GM19025 (cell line): ENCODE measurements around the gene WLS.
"Not testable (repeated sequence)": the region's sequence is repeated elsewhere in the genome, so short reads cannot be mapped to it uniquely, and the experiment has no call there.

ENCODE experiments used
- ATAC-seq: cut with Tn5 transposase; IDR thresholded peaks from one replicate; pipeline ENCODE4 v1.9.1; 2021; ENCODE audit warnings: mild to moderate bottlenecking, low read depth, moderate library complexity; ENCODE audit not compliant: unreplicated experiment

The WLS gene

DNA sequence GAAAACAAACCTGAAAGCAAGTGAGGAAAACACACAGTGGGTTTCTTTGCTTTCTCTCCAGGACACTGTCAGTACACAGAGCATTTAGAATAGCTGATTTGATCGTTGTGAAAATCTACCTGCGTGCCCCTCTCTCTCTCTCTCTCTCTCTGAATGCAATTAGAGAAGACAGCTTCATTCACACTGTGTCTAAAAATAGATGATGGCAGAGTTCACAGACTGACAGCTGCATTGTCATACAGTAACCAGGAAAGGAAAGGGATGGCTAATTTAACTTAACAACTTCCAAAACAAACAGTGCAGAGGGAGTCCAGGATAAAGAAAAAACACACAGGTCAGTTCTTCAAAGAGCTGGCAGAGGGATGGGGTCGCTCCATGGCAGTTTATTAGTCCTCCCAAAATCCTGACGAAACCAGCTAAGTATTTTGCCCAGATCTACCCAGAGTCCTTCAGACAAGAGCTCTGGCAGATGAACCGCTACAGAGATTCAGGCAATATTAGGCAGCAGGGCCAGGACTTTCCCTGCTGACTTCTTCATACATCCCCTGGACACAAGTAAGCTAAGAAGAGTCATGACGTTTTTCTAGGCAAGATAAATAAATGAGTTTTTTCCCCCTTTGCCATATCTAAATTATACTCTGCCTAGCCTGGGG is 58.9 kb downstream of the WLS start:
- no peak for ATAC-seq

DNA sequence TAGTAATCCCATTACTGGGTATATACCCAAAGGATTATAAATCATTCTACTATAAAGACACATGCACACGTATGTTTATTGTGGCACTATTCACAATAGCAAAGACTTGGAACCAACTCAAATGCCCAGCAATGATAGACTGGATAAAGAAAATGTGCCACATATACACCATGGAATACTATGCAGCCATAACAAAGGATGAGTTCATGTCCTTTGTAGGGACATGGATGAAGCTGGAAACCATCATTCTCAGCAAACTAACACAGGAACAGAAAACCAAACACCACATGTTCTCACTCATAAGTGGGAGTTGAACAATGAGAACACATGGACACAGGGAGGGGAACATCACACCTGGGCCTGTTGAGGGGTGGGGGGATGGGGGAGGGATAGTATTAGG is 60.5 kb downstream of the WLS start:
- ATAC-seq = not testable (repeated sequence)

DNA sequence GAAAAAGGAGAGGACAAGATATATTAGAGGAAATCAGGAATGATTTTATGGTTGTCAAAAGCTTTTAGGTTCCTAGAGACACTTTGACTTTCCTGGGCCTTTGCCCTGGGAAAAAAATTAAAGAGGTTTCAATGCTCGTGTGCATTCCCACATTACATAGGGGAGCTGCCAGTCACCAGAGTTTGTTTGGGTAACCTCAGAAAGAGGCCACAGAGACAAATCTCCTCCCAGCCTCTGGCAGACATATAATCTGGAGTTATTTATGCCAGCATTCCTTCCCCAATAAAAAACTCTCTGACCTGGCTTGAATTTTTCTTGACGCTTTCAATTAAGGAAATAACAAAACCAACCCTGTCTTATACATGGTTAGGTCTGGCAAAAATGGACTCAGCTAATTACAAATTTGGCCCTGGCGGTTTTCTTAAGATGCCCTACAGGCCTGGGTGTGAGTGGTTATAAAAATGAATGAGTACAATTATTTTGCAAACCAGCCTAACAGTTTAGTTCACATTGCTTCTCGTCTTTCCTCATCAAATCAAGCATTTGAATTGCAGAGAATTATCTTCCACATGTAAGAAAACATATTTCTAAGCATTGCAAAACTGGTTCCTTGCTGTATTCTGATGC is 63.7 kb downstream of the WLS start:
- ATAC-seq = no peak

DNA sequence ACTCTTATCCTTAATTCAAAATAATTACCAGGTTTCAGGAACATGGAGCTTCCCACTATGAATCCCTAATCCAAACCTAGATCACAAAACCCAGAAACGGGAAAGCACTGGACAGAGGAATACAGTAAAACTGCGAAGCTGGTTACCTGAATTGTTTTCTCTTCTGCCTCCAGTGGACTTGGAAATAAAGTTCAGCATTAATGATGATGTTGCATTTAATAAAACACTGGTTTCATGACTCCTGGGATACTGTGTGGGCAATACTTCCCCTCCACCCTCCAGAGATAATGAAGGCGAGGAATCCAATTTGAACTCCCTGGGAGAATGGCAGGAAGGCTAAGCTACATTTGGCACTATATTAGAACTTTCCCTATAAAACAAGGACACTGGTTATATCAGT is 65.1 kb downstream of the WLS start:
- ATAC-seq = no peak

DNA sequence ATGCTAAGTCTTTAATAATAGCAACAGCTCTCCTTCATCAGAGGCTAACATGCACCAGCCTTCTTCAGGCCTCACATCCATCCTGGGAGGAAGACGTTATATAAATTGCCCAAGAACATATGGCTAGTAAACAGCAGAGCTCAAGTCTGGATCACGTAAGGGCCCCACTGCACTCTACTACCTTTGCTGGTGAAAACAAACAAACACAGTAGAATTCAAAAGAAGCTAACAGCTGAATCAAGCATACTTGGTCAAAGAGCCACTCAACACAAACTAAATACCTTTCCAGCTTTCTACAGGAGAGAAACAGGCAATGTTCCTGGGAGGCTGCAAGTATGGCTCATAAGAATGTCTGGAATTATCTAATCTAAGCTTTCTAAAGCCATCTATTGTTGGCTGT is 66.0 kb downstream of the WLS start:
- ATAC-seq = no peak

DNA sequence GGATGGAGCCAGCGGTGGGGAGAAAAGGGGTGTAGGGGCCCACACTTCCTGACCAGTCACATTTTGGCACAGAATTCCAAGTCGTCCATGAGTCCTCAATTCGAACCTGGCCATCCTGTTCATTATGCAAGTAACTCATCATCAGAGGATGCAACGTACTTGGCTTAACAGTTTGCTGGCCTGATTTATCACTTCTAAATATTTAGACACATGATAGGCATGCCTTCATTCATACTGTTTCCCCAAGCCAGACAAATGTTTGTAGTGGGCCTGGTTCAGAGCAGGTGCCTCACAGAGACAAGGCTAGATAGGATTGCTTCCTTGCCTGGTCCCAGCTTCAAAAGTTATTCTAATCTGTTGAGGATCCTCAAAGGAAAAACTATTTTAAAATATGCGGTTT is 66.7 kb downstream of the WLS start:
- no peak for ATAC-seq

DNA sequence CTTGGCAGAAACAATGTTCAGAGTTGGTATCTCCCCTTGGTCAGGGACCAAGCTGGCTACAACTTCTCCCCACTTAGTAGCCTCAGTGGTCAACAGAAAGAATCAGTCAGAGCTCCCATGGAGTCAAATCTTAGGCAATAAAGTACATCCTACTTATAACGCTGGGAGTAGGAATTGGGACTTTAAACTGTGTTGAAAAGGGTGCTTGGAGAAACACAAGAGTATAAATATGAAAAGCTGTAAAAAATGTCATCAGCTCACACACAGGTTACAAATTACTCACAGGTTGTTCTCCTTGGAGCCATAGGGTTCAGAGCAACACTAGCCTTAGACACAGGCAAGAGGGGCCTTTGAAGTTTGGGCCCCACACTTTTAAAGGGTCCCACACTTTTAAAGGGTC is 67.4 kb downstream of the WLS start:
- no peak for ATAC-seq

DNA sequence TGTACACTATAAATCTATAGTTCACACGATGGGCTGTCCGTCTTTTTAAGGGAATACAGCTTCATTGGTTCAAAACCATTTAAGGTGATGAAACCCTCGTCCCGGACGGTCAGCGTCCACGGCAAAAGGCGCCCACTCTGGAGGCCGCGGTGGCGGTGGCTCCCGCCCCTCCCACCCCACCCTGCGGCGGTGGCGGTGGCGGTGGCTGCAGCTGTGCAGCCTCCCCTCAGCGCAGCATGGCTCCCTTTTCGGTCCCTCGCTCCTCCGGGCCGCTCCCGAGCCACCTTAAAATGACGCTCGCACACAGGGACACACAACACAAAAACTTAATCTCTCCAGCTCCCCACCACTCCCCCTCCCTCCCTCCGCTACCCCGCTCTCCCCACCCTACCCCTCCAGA is 69.1 kb downstream of the WLS start:
- ATAC-seq = no peak

DNA sequence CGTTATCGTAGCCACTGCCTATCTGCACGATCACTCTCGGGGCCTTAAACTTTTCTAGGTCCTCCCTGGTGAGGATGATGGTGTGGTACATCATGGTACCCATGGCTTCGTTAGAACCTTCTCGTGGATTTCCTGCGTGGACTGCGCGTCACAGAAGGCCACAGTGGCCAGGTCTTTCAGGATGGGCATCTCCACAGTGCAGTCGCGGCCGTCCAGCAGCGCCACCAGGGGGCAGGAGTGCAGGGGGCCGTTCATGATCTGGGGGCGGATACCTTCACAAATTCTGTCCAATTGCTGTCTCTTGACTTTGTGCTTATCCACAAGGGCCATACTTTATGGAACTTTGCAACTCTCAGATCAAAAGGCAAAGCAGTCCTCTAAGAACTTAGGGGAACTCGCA is 69.6 kb downstream of the WLS start:
- no peak for ATAC-seq

DNA sequence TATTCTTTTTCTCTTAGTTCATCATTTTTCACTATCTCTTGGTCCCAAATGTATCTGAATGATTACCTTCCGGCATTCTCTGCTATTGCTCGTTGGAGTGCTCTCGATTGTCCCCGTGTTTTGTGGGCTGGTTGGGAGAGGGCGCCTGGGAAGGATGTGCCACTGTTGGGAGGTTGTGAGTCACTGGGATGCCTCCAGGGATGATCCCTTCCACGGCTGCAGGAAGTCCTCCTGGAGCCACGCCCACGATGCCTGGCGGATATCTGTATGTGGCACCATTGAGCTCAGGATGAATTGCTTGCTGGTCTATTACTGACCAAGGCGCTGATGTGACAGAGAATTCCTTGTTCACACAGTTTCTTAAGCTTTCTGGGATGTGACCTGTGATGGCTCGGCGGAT is 70.7 kb downstream of the WLS start:
- not testable (repeated sequence) for ATAC-seq

DNA sequence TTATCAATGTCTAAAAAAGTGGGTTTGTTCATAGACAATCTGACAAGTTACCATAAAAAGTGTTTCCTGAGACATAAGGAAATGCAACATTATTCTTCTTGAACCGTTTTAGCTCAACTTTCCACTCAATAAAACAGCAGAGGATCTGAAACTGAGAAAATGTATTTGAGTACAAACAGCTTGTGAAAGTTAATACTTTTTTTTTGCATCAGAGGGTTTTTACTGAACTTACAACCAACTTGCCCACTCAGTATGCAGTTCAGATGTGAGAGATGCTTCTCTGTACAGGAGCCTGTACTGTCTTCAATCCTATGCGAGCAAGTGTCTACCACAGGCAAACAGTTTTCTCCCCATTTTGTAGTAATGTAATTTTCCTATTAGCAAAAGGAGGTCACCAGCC is 71.4 kb downstream of the WLS start:
- not testable (repeated sequence) for ATAC-seq

DNA sequence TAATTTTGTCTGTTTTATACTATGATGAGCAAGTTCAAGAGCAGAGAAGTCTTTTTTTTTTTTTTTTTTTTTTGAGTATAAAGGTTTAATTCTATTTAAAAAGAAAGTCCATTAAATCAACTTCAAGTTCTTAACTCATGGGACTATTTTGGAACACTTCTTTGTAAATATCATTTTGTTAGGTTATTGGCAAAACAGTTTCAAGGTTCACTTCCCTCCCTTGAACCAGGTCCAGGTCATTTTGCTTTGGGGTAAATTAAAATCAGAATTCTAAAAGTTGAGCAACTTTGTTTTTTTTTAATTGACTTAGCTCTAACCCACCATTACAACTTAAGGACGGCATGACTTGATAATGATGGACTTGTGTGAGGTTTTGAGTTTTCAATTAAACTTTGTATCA is 72.3 kb downstream of the WLS start:
- no peak for ATAC-seq

DNA sequence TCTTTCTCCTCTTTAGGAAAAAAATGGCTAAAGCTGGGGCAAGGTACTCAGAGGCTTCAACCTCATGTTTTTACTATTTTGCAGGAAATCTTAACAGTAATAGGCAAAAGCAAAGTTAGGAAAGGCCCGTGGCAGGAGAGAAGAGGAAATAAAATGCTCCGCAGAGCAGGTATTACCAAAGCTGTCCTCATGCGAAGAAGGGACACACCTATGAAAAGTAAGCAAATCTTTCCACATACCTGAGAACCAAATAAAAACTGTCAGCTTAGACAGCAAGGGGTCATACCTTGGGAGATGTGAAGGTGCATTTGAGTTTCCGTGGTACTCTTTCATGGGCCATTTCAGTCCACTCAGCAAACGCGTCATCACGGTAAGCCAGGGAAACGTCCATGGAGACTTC is 73.5 kb downstream of the WLS start:
- ATAC-seq = no peak

DNA sequence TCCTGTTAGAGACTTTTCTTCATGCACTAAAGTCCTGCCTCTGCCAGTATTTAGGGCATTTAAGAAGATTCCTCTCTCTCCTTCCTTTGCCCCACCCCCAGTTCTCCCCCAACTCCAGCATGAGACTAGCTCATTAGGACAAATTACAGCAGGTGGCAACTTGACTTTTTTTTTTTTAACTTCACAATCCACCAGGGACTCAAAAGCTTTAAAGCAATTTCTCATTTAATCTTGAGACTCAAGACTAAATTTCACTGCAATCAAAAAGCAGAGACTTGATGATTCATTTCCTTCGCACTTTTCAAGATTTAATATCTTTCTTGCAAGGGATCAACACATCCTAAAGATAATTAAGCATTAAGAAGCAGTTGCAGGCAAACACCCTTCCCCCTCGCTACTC is 74.9 kb downstream of the WLS start:
- no peak for ATAC-seq

DNA sequence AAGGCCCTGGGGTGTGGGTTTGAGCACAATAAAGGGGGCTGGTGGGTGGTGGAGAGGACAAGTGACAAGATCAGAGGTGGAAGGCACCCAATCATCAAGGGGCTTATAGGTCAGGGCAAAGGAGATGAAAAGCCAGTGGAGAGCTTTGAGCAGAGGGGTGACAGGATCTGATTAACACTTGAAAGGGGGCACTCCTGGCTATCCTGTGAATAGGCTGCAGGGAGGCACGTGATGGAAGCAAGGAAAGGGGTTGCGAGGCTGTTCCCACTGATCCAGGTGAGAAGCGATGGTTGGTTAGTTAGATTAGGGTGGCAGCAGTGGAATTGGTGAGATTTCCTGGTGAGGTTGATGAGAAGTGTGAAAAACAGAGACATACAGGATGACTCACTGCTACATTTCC is 80.6 kb downstream of the WLS start:
- no peak for ATAC-seq

DNA sequence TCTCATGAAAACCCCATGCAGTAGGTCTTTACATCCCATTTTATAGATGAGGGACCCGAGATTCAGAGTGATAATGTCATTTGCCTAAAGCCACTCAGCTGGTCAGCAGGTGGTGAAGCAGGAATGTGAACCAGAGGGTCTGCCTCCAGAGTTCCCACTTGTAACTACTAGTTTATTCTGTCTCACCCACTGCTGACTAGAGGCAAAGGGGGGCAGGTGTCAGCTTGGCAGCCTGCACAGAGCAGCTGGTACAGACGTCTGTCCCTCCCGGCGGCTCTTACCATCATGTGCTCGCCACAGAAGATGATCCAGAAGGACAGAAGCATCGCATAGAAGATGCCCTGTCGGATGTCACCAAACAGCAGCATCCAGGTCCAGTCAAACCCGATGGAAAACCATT is 82.4 kb downstream of the WLS start:
- ATAC-seq = no peak

DNA sequence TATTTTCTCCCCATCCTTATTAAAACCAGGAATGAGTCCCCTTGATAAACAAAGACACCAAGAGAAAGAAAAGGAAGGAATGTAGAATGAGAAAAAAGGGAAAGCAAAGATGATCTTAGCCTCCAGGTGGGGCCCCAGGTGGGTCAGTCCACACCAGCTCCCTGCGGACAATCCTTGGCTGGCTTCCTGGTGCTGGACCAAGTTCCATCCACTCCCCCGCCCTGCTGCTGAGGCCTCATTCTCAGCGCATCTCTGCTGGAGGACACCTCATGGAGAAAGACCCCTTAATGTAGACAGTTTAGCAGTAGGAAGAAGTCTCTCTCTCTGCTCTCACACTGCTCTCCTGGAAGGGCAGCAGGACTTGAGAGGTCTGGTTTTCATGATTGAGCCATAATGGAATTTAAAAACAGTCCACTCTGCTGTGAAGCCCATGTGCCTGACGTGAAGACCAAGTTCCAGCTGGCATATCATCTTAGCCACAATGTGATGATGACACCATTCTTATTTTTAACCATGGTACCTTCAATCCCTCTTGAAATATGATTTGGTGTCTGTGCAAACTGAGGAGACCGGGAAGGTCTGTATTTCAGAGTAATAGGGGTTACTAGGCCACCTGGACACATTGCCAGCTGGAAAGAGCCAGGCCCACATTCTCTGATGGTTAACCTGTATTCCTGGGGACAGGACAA is 83.1 kb downstream of the WLS start:
- ATAC-seq = no peak

DNA sequence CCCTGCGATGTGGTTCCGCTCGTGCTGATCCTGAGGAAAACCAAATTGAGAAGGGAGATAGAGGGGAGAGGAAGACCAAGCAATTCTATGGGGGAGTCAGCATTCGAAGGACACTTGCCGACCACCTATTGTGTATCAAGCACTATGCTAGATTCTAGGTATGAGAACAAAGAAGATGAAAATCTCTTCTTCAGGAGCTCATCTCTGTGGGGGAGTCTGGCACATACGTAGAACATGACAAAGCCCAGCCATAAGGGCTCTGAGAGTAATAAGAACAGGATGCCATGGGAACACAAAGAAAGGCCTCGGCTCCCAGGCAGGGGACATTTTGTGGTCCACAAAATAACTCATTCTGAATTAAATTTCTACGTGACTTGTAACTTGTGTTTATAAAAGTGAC is 83.7 kb downstream of the WLS start:
- ATAC-seq = no peak

DNA sequence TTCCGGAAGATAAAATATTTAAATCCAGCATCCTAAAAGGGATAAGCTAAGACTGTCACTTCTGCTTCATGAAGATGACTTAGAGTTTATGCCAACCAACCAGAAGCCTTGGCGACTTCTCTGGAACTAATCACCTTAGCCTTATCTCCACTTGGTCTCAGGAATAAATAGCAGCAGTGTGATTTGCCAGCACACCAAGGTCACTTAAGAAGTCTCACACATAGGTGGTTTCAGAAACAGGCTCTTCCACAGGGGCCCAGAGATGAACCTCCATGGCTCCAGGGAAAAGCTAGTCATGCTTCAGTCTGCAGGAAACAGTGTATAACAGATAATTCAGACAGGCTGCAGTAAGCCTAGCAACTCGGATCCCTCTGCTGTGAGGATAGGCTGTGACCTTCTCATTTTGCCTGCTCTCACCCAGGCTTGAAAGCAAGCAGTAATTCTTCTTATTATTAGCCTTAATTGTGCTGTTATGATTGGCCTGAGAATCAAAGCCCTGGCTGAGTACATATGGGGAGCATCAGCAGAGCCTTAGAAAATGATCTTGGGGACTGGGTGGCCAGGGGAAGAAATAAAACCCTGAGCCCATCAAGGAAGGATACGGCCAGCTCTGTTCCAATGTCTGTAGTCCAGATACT is 84.7 kb downstream of the WLS start:
- ATAC-seq = no peak

DNA sequence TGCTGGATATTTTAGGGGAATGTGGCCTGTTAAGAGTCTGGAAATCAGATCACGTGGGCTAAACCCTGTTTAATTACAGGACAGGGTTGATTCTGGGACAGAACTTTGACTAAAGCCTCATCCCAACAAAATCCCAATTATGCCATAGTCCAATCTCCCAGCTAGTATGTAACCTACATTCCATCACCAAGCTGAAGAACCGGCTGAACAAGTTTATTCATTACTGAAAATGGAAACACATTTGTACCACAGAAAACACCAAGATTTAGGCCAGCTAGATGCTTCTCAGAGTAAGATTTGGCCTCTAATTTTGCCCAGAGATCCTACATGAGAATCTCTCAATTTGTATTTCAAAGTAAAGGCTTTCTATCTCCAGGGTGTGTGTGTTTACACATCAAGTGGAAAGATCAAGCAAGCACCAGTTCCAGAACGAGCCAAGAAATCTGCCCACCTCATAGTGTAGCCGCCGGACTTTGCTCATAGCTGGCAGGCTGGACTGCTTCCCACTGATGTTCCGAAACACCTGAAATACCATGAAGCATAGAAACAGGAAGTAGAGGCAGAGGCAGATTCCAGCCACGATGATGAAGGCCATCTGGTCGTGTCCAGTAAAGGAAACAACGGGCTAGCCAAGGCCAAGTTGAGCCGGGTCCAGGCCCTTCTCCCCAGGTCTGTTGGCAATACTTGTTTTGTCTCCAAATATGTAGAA is 86.8 kb downstream of the WLS start:
- no peak for ATAC-seq

DNA sequence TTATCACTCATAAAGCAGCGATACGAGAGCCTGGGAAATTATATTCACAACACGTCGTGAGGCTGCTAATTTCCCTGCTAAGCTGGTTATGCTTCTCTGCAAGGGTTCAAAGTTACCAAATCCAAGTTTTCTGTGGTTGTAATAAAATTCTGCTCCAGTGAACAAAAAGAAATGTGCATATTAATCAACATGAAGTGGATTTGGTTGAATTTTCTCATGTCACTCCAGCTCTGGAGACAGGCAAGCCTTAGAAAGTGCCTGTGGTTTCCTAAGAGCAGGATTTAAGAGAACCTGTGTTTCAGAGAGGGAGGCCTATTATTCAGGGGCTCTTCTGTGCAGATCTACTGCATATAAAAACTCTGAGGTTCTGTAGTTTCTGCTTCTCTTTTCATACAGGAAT is 87.5 kb downstream of the WLS start:
- ATAC-seq = no peak
